NT2/D1 (cell line): Measurements from ENCODE around the gene C6orf52.
"Not testable (repeated sequence)": the region's sequence is repeated elsewhere in the genome, so short reads cannot be mapped to it uniquely, and the experiment has no call there.

Source experiments
- DNase-seq: peaks from one replicate; pipeline ENCODE4 v3.0.0-alpha.2; 2011; ENCODE audit warnings: low read depth, low spot score
- H3K27me3 ChIP-seq: 2 replicates; pipeline ENCODE4 v1.6.0; 2011; ENCODE audit warnings: mild to moderate bottlenecking; ENCODE audit not compliant: insufficient read length, insufficient read depth
- H3K36me3 ChIP-seq: 2 replicates; pipeline ENCODE4 v1.6.1; 2011; ENCODE audit warnings: mild to moderate bottlenecking, low read length, mixed read lengths; ENCODE audit not compliant: insufficient read depth, insufficient read length
- H3K4me1 ChIP-seq: 2 replicates; pipeline ENCODE4 v1.5.1; 2011; ENCODE audit not compliant: insufficient read depth, insufficient read length
- H3K4me3 ChIP-seq: 2 replicates; pipeline ENCODE4 v1.5.1; 2011; ENCODE audit warnings: low read depth; ENCODE audit not compliant: insufficient read length
- H3K9ac ChIP-seq: 2 replicates; pipeline ENCODE4 v1.6.0; 2011; ENCODE audit warnings: low read depth; ENCODE audit not compliant: insufficient read length
- H3K9me3 ChIP-seq: 2 replicates; pipeline ENCODE4 v1.5.1; 2011; ENCODE audit warnings: mild to moderate bottlenecking, low read length; ENCODE audit not compliant: insufficient read depth
- SUZ12 ChIP-seq: IDR thresholded peaks from 2 replicates; pipeline ENCODE4 v1.6.1; 2011; ENCODE audit not compliant: insufficient read length, insufficient read depth; ENCODE audit errors: extremely low read depth
- YY1 ChIP-seq: IDR thresholded peaks from 2 replicates; pipeline ENCODE4 v1.6.1; 2011; ENCODE audit not compliant: insufficient read length, insufficient read depth
- ZNF274 ChIP-seq: IDR thresholded peaks from 2 replicates; pipeline ENCODE4 v1.6.1; 2011; ENCODE audit warnings: mild to moderate bottlenecking, low read depth, low read length

The C6orf52 gene

GRCh38 chr6:10721850-10722569 lies 27.6 kb upstream of the C6orf52 start:
- no peak for TF ChIP-seq SUZ12
- no peak for TF ChIP-seq YY1
- TF ChIP-seq ZNF274 = no peak
- no peaks in the 10 kb centered on the region for H3K27me3 ChIP-seq
- H3K4me3 ChIP-seq = peak overlapping the region; percentile 70
- H3K36me3 ChIP-seq = peaks cover 24% of the 10 kb centered on the region
- DNase-seq = no peak
- no peaks in the 10 kb centered on the region for H3K4me1 ChIP-seq
- H3K9me3 ChIP-seq = peaks cover 28% of the 10 kb centered on the region
- peak overlapping the region; percentile 70 for H3K9ac ChIP-seq

- DNase-seq, H3K27me3 ChIP-seq, H3K4me3 ChIP-seq, H3K4me1 ChIP-seq: not testable (repeated sequence)
- Histone ChIP-seq H3K36me3 (peaks cover 19% of the 10 kb centered on the region), H3K9me3 (peaks cover 28% of the 10 kb centered on the region), H3K9ac (peak overlapping the region; percentile 78)
Measured at GRCh38 chr6:10720960-10721849, 26.8 kb upstream of the C6orf52 start.

GRCh38 chr6:10720265-10720959 lies 26.0 kb upstream of the C6orf52 start:
- peak overlapping the region; percentile 78 for H3K9ac ChIP-seq
- peak overlapping the region; percentile 54 for H3K4me3 ChIP-seq
- H3K36me3 ChIP-seq = peaks cover 11% of the 10 kb centered on the region
- H3K4me1 ChIP-seq = no peaks in the 10 kb centered on the region
- peaks cover 28% of the 10 kb centered on the region for H3K9me3 ChIP-seq
- DNase-seq = no peak
- H3K27me3 ChIP-seq = no peaks in the 10 kb centered on the region
- TF ChIP-seq SUZ12 = no peak
- TF ChIP-seq ZNF274 = no peak
- TF ChIP-seq YY1 = no peak

GRCh38 chr6:10719964-10720264 lies 25.5 kb upstream of the C6orf52 start:
- no peak for DNase-seq
- Histone ChIP-seq H3K27me3 (no peaks in the 10 kb centered on the region), H3K4me3 (peak overlapping the region; percentile 54), H3K36me3 (peaks cover 6% of the 10 kb centered on the region), H3K9ac (peak overlapping the region; percentile 78), H3K9me3 (peaks cover 28% of the 10 kb centered on the region), H3K4me1 (no peaks in the 10 kb centered on the region)
- TF ChIP-seq ZNF274 (no peak), SUZ12 (no peak), YY1 (no peak)

- Histone ChIP-seq H3K27me3 (no peaks in the 10 kb centered on the region), H3K9me3 (peaks cover 28% of the 10 kb centered on the region), H3K9ac (no peak overlapping the region), H3K36me3 (peaks cover 1% of the 10 kb centered on the region), H3K4me1 (no peaks in the 10 kb centered on the region), H3K4me3 (no peak overlapping the region)
- no peak for DNase-seq
- no peak for TF ChIP-seq SUZ12
- no peak for TF ChIP-seq ZNF274
- TF ChIP-seq YY1 = no peak
Measured at GRCh38 chr6:10719296-10719963, 25.0 kb upstream of the C6orf52 start.

- no peak for DNase-seq
- no peaks in the 10 kb centered on the region for H3K4me1 ChIP-seq
- TF ChIP-seq YY1 (no peak), SUZ12 (no peak), ZNF274 (no peak)
Measured at GRCh38 chr6:10713962-10714361, 19.5 kb upstream of the C6orf52 start.

More at GRCh38 chr6:10713962-10714361, 19.5 kb upstream of the C6orf52 start:
- H3K36me3 ChIP-seq = peaks cover 16% of the 10 kb centered on the region
- H3K9ac ChIP-seq = no peak overlapping the region
- no peak overlapping the region for H3K4me3 ChIP-seq
- H3K9me3 ChIP-seq = peaks cover 15% of the 10 kb centered on the region
- no peaks in the 10 kb centered on the region for H3K27me3 ChIP-seq
